Measurements from ENCODE around the gene WTIP.
"Not testable (repeated sequence)": the region's sequence is repeated elsewhere in the genome, so short reads cannot be mapped to it uniquely, and the experiment has no call there.

WTIP gene

GRCh38 chr19:34503531-34504272 is 22.1 kb downstream of the WTIP start:
- no peak for DNase-seq (ENCODE audit: low read depth)

DNA sequence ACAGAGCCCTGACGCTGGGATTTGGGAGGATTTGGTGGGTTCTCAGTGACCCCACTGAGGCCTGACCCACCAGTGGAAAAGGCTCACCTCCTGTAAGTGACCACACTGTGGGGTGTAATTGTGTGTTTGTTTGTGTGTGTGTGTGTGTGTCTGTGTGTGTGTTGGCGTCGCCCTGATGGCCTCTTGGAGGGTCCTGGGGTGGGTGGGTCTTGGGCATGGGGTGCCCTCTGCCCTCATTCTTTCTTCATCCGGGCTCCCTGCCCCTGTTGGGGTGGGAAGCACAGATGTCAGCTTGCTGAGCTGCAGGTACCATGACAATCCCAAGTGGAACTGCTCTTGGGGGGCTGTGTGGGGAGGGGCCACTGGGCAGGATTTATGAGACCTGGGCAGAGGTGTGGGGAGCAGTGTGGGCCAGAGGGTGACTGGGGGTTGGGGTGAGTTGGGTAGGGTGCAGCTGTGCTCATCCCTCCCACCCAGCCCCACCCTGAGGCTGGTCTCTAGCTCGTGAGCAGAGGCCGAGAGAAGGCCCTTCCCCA is 22.8 kb downstream of the WTIP start:
- DNase-seq (ENCODE audit: low read depth): no peak

- no peak for DNase-seq (ENCODE audit: low read depth)
Observed at GRCh38 chr19:34504809-34505291, 23.3 kb downstream of the WTIP start.

- DNase-seq (ENCODE audit: low read depth): no peak
Observed at GRCh38 chr19:34505321-34506025, 23.9 kb downstream of the WTIP start.

GRCh38 chr19:34506026-34506370 is 24.4 kb downstream of the WTIP start:
- DNase-seq (ENCODE audit: low read depth): no peak

GRCh38 chr19:34507414-34508067 is 26.0 kb downstream of the WTIP start:
- no peak for DNase-seq (ENCODE audit: low read depth)

GRCh38 chr19:34508540-34508939 is 27.0 kb downstream of the WTIP start:
- DNase-seq (ENCODE audit: low read depth): no peak

DNA sequence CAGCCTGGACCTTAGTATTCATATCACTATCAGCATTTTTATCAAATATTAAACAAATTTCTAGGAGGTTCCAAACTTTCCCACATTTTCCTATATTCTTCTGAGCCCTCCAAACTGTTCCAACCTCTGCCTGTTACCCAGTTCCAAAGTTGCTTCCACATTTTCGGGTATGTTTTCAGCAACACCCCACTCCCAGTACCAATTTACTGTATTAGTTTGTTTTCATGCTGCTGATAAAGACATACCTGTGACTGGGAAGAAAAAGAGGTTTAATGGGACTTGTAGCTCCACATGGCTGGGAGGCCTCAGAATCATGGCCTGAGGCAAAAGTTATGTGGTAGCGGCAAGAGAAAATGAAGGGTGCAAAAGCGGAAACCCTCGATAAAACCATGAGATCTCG is 29.3 kb downstream of the WTIP start:
- DNase-seq (ENCODE audit: low read depth): not testable (repeated sequence)

DNA sequence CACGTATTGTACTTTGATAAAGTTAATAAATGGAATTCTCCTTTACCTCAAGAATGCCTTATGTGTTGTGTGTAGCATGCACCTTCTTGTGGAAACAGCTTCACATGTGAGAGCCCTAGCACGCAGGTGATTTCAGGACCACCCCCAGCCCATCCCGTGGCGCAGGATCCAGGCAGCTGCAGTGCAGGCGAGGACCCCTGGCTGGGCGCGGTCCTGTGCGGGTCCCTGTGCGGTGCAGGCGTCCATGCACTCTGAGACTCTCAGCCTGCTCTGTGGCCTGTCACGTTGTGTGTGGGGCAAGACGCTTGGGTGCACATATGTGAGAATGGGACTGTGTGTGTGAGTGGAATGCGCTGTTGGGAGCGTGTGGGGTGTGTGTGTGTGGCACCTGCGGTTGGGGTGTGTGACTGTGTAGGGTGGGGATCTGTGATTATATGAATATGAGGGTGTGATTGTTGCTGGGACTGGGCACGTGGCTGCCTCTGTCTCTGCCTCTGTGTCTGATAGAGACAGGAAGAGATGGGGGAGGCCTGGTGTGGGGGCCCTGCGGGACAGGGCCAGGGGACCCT is 30.8 kb downstream of the WTIP start:
- DNase-seq (ENCODE audit: low read depth): no peak

- DNase-seq (ENCODE audit: low read depth): no peak
Observed at GRCh38 chr19:34513767-34514166, 32.2 kb downstream of the WTIP start.

GRCh38 chr19:34519602-34520001 is 38.0 kb downstream of the WTIP start:
- DNase-seq (ENCODE audit: low read depth): no peak

- DNase-seq (ENCODE audit: low read depth): no peak
Observed at GRCh38 chr19:34523408-34523807, 41.9 kb downstream of the WTIP start.

- DNase-seq (ENCODE audit: low read depth): no peak
Observed at GRCh38 chr19:34525001-34525400, 43.4 kb downstream of the WTIP start.

DNA sequence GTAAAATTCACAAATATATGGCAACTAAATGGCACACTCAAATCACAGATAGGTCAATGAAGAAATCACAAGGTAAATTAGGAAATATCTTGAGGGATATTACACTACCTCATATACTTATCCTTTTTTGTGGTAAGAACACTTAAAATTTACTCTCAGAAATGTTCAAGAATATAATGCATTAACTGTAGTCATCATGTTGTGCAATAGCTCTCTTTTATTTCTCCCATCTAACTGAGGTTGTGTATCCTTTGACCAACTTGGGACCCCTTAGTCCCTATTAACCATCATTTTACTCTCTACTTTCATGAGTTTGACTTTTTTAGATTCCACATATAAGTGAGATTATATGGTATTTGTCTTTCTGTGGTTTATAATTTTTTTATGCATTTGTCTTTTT is 52.6 kb downstream of the WTIP start:
- no peak for DNase-seq (ENCODE audit: low read depth)

DNA sequence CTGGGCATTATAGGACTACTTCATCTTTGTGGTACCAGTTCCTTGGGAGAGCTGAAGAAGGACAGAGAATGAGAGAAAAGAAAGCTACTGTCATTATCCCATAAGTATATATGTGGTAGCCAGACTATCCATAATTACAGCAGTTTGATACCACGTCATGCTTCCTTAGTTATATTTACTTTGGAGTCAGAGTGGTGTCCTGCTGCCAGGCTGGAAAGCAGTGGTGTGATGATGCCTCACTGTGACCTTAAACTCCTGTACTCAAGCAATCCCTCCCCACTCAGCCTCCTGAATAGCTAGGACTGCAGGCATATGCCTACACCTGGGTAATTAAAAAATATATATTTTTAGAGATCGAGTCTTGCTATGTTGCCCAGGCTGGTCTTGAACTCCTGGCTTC is 57.8 kb downstream of the WTIP start:
- no peak for DNase-seq (ENCODE audit: low read depth)

DNA sequence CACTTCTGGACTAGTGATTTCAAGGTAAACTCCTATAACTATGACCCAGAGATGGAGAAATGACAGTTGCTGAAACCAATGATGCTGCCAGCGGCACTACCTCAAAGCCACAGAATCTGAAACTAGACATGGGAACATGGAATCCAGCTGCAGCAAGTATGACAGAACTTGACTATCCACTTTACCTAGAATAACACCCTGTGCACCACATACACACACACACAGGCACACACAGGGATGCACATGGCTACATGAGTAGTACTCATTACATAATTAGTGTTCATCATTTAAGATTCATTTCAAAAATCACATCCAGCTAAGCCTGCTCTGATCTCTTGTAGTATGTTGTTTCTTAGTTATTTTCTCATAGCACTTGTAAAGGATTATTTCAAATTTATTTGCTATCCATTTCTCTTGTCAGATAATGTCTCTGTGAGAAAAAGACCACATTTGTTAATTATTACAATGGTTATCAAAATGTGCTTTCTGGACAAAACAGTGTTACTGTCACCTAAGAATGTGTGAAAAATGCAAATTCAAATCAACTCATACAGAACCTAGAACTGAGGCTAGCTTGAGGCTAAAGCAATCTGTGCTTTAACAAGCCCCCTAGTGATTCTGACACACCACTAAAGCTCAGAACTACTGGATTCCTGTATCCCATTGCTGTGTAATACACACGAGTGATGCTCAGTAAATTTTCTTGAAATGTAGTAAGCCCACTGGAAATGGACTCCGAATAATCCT is 59.4 kb downstream of the WTIP start:
- DNase-seq (ENCODE audit: low read depth): no peak

- no peak for DNase-seq (ENCODE audit: low read depth)
Observed at GRCh38 chr19:34549833-34550232, 68.3 kb downstream of the WTIP start.

DNA sequence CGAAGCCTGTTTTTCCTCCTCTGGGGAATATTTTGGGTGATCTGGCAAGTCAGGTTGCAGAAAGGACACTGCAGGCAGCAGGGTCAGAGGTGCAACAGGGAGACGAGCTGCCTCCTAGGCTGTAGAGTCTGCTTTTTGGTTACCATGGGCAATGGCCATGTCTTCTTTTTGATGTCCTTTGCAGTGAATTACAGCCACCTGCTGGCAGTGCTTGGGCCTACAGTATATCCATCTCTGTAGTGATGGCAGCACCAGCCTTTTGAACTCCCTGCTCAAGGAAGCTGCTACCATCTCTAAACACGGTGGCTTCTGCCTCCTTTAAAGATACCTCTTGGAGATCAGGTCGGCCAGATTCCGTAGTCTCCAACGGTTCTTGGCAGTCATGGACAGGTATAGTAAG is 73.9 kb downstream of the WTIP start:
- DNase-seq (ENCODE audit: low read depth): no peak

DNA sequence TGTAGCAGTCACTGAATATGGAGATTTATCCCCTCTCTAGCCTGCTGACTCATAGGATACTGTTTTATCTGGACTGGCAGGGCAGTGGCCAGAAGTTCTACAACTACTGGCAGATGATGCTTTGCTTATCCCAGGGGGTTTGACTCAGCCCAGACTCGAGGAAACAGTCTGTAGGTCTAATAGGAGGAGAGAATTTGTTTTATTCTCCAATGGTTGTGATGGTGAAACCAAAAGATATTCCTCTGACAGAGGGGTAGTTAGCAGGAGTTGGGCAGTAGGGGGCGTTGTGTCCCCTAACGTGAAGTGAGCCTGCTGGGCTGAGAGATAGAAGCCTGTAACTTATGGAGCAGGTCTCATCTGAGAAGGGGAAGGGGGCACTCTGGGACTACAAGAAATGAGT is 74.9 kb downstream of the WTIP start:
- peak; percentile 39 for DNase-seq (ENCODE audit: low read depth)

GRCh38 chr19:34559045-34559444 is 77.5 kb downstream of the WTIP start:
- DNase-seq (ENCODE audit: low read depth): no peak

DNA sequence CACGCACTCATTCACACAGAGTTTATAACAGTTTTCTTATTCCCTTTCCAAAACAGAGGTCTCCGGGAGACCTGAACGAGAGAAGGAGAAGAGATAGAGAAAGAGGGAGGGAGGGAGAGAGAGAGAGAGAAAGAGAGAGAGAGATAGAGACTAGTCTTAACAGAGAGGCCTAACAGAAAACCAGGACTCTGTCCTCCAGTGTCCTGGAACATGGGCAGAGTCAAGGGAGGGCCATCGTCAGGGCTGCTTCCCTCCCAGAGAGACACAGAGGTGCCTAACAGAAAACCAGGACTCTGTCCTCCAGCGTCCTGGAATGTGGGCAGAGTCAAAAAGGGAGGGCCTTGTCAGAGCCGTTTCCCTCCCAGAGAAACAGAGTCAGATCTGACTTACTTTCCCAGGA is 78.7 kb downstream of the WTIP start:
- DNase-seq (ENCODE audit: low read depth): no peak

Data from fibroblast of gingiva (primary cell).